Ovary (tissue), 9 donors: ENCODE results near the gene PGBD5. TPM values are rescaled to one million over a fixed set of nuclear protein-coding genes. Genes with fewer than 3 reads are reported as not detected.

Source experiments
- DNase-seq, 5 donors: peaks; one replicate each; pipeline ENCODE4 v3.0.0-alpha.2; 2019 to 2020
- H3K27ac ChIP-seq, 2 donors: fragments of 200-600 bp; one replicate each; pipeline versions ENCODE4 v1.5.1 to v1.8.0; 2019 to 2022
- H3K27me3 ChIP-seq: fragments of 200-600 bp; one replicate; pipeline ENCODE4 v1.8.0; 2022
- H3K36me3 ChIP-seq: fragments of 200-600 bp; sonication (generic); one replicate; pipeline ENCODE4 v1.5.1; 2019
- H3K4me1 ChIP-seq: one replicate; pipeline ENCODE4 v1.8.1; 2013; ENCODE audit warnings: mild to moderate bottlenecking, moderate library complexity; ENCODE audit not compliant: insufficient read depth
- H3K4me3 ChIP-seq: fragments of 200-600 bp; sonication (generic); one replicate; pipeline ENCODE4 v1.5.1; 2017
- H3K9me3 ChIP-seq, 2 donors: fragments of 200-600 bp in 1 of 2; sonication (generic) in 1 of 2; one replicate each; pipeline versions ENCODE4 v1.5.1 to v1.8.1; 2013 to 2019; ENCODE audit warnings: mild to moderate bottlenecking in 1 of 2, moderate library complexity in 1 of 2
- CTCF ChIP-seq, 3 donors: fragments of 450-650 bp in 2 of 3; fragments of 200-600 bp in 1 of 3; IDR thresholded peaks; one replicate each; pipeline versions ENCODE4 v1.5.1 to v1.8.0; 2016 to 2022; ENCODE audit warnings: antibody characterized with exemption in 3 of 3, mild to moderate bottlenecking in 1 of 3
- EP300 ChIP-seq: sonication (generic); formaldehyde crosslinking; IDR thresholded peaks from one replicate; pipeline ENCODE4 v1.6.1; 2017; ENCODE audit warnings: antibody characterized with exemption
- POLR2A ChIP-seq: fragments of 450-650 bp; IDR thresholded peaks from one replicate; pipeline ENCODE4 v1.6.1; 2017; ENCODE audit warnings: antibody characterized with exemption, mild to moderate bottlenecking, moderate library complexity
- WGBS, 3 donors: extraction: QIAGEN DNeasy Blood & Tissue Kit in 1 of 3; methylation state at CpG; one replicate each; pipeline versions ENCODE4 v1.1.5 to v1.1.7; 2013 to 2017; 5-methylcytosine and 5-hydroxymethylcytosine counted together
- intact Hi-C, 4 donors: fragments of 100-400 bp; cut with DNase I; formaldehyde crosslinking; loops; one replicate each; pipeline versions ENCODE4 v1.11.0 to v1.15.1; 2022 to 2023
- polyA plus RNA-seq, 2 donors: library from polyadenylated mRNA; stranded (reverse); fragments of 200-250 nt in 1 of 2; fragments of 350-450 nt in 1 of 2; fragmentation: Illumina TruSeq in 1 of 2; extraction: RNeasy Lipid Tissue Mini Kit (QIAGEN cat#74804) in 1 of 2; gene quantifications; one replicate each; pipeline ENCODE4 v1.2.3, GENCODE V29; 2013 to 2014
- total RNA-seq, 7 donors: library from RNA; depleted of rRNA in 2 of 7; stranded (reverse); fragments of >200 nt in 2 of 7; fragmentation: NEBNext Ultra II Directional in 3 of 7; extraction: Animal tissue kit (Norgen Biotek cat#: 25700) in 3 of 7; gene quantifications; one replicate each; pipeline versions ENCODE4 v1.1.0 to v1.2.4, GENCODE V29; 2016 to 2023
- donor health status: DM: no; HTN: no; CAD: no; lungs with moderate emphysema.
- donor health status: DM: no; HTN: no; CAD: no.
- donor health status: Bipolar disorder and iron deficiency.
- donor health status: DM: yes; HTN: yes; CAD: no.
- donor health status: DM: no; HTN: no; CAD: no.
- donor health status: DM: yes; HTN: yes; CAD: no.

PGBD5 gene
- total and polyA plus RNA-seq, 9 donors: 0.12 to 2.6 (median 1.1) TPM

DNA sequence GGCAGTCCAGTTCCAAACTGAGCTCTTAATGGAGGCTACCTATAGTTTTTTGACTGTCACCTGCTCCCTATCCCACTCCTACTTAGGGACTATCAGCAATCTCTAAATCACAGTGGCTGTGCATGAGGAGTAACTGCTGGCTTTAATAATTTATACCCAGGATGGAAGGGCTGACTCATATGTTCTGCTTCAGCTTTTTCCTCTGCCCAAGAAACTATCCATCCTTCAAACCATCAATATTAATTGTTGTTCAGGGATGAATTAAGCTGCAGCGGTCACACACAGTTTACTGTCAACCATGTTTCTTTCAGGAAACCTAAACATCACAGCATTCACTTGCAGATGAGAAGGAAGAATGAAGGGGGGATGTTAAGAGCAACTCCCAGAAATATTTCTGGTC lies 9.0 kb upstream of the PGBD5 start:
- intact Hi-C loops: no loop called here
- no peak overlapping the region for H3K4me3 ChIP-seq
- H3K27ac ChIP-seq: no peak overlapping the region
- H3K36me3 ChIP-seq: no peaks in the 10 kb centered on the region
- H3K4me1 ChIP-seq: no peaks in the 10 kb centered on the region
- DNase-seq: no peak
- no peaks in the 10 kb centered on the region for H3K27me3 ChIP-seq
- TF ChIP-seq EP300: no peak
- no peak for TF ChIP-seq CTCF (IDR thresholded peaks at IDR 0.05)
- no peak for TF ChIP-seq POLR2A
- H3K9me3 ChIP-seq: no peaks in the 10 kb centered on the region
- WGBS, 3 donors: 81 to 95% (median 86%) methylated on average over 1 of the region's 1 CpG

DNA sequence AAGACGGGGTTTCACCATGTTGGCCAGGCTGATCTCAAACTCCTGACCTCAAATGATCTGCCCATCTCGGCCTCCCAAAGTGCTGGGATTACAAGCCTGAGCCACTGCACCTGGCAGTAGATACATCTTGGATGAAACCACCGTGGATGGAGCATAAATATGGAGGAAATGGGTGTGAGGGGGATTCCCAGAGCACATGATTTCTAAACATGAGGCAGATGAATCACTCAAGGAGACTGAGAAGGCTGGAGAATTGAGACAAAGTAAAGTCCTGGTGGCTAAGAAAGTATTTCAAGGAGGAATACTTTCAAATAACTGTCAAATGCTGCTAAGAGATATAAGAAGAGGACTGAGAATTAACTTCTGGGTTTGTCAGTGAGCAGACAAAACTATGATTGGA lies 5.4 kb upstream of the PGBD5 start:
- intact Hi-C loops: no loop called here
- Histone ChIP-seq H3K9me3 (no peaks in the 10 kb centered on the region), H3K4me3 (no peak overlapping the region), H3K4me1 (peaks cover 2% of the 10 kb centered on the region), H3K27ac (no peak overlapping the region), H3K36me3 (no peaks in the 10 kb centered on the region), H3K27me3 (no peaks in the 10 kb centered on the region)
- TF ChIP-seq EP300 (no peak), POLR2A (no peak), CTCF (IDR thresholded peaks at IDR 0.05) (no peak)
- no peak for DNase-seq
- whole genome bisulfite sequencing, 3 donors: 55 to 65% (median 59%) methylated on average over 3 of the region's 3 CpGs

DNA sequence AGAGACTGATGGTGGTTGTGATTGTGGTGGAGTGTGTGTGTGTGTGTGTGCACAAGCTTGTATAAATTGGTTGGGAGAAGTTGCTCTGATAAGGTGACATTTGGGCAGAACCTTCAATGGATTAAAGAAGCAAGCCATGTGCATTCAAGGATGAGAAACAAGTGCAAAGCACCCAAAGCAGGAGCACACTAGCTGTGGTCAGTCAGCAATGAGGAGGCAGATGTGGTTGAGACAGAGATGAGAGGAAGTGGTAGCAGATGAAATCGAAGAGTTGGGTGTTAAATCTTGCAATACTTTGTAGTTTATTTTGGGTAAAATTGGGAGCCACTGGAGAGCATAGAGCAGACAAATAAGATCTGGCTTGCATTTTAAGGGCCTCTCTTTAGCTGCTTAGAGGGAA lies 4.4 kb upstream of the PGBD5 start:
- H3K9me3 ChIP-seq: no peaks in the 10 kb centered on the region
- no peaks in the 10 kb centered on the region for H3K27me3 ChIP-seq
- DNase-seq: no peak
- intact Hi-C loops: no loop called here
- TF ChIP-seq CTCF (IDR thresholded peaks at IDR 0.05) (no peak), POLR2A (no peak), EP300 (no peak)
- peaks cover 2% of the 10 kb centered on the region for H3K4me1 ChIP-seq
- WGBS, 3 donors: 0 to 97% (median 33%) methylated on average over 1 of the region's 1 CpG
- no peak overlapping the region for H3K27ac ChIP-seq
- no peak overlapping the region for H3K4me3 ChIP-seq
- no peaks in the 10 kb centered on the region for H3K36me3 ChIP-seq

GRCh38 chr1:230429067-230429735 lies 3.1 kb upstream of the PGBD5 start:
- DNase-seq: no peak
- no peaks in the 10 kb centered on the region for H3K36me3 ChIP-seq
- intact Hi-C loops: no loop called here
- WGBS, 3 donors: 77 to 88% (median 87%) methylated on average over 2 of the region's 2 CpGs
- H3K27me3 ChIP-seq: no peaks in the 10 kb centered on the region
- H3K4me1 ChIP-seq: peaks cover 2% of the 10 kb centered on the region
- TF ChIP-seq CTCF (IDR thresholded peaks at IDR 0.05) (no peak), POLR2A (no peak), EP300 (no peak)
- H3K9me3 ChIP-seq: no peaks in the 10 kb centered on the region
- H3K4me3 ChIP-seq: no peak overlapping the region
- H3K27ac ChIP-seq: no peak overlapping the region
